Vagina (tissue), 2 donors: ENCODE data around the gene POLA1. TPM values are rescaled to one million over a fixed set of nuclear protein-coding genes. Genes with fewer than 3 reads are reported as not detected.
"Not testable (repeated sequence)": the region's sequence is repeated elsewhere in the genome, so short reads cannot be mapped to it uniquely, and the experiment has no call there.

Experiments used
- DNase-seq, 2 donors: peaks; one replicate each; pipeline ENCODE4 v3.0.0-alpha.2; 2017; ENCODE audit errors: extremely low spot score in 2 of 2
- H3K27ac ChIP-seq: fragments of 200-600 bp; sonication (generic); one replicate; pipeline ENCODE4 v1.5.1; 2019
- H3K27me3 ChIP-seq: fragments of 200-600 bp; sonication (generic); one replicate; pipeline ENCODE4 v1.5.1; 2019
- H3K36me3 ChIP-seq, 2 donors: fragments of 200-600 bp; sonication (generic); one replicate each; pipeline ENCODE4 v1.5.1; 2017 to 2019
- H3K4me1 ChIP-seq: fragments of 200-600 bp; sonication (generic); one replicate; pipeline ENCODE4 v1.5.1; 2019
- H3K4me3 ChIP-seq, 2 donors: fragments of 200-600 bp; sonication (generic); 1 replicate in 1 of 2; 2 replicates in 1 of 2; pipeline ENCODE4 v1.5.1; 2016 to 2019
- H3K9me3 ChIP-seq: fragments of 200-600 bp; sonication (generic); one replicate; pipeline ENCODE4 v1.5.1; 2019
- CTCF ChIP-seq, 3 experiments: fragments of 450-650 bp in 2 of 3; fragments of 200-600 bp in 1 of 3; sonication (generic) in 1 of 3; IDR thresholded peaks; one replicate each; pipeline ENCODE4 v1.5.1; 2017 to 2019; ENCODE audit warnings: antibody characterized with exemption in 3 of 3, mild to moderate bottlenecking in 2 of 3, moderate library complexity in 2 of 3
- POLR2A ChIP-seq, 2 donors: fragments of 450-650 bp; IDR thresholded peaks; one replicate each; pipeline ENCODE4 v1.6.1; 2017; ENCODE audit warnings: antibody characterized with exemption in 2 of 2, mild to moderate bottlenecking in 2 of 2, moderate library complexity in 2 of 2
- POLR2AphosphoS5 ChIP-seq, 2 donors: sonication (generic); formaldehyde crosslinking; IDR thresholded peaks; one replicate each; pipeline ENCODE4 v1.9.0; 2017; ENCODE audit warnings: antibody characterized with exemption in 2 of 2, mild to moderate bottlenecking in 2 of 2, low read depth in 1 of 2; ENCODE audit not compliant: insufficient read depth in 1 of 2
- intact Hi-C: fragments of 100-400 bp; cut with DNase I; formaldehyde crosslinking; loops from one replicate; pipeline ENCODE4 v1.15.1; 2023
- total RNA-seq: library from RNA; depleted of rRNA; stranded (reverse); fragments of >200 nt; gene quantifications from one replicate; pipeline ENCODE4 v1.2.3, GENCODE V29; 2016

POLA1 gene
- total RNA-seq, 1 donor from 2014 or later: 17.2 TPM

- no peak overlapping the region for H3K27ac ChIP-seq
- no peak for DNase-seq
- H3K4me1 ChIP-seq: no peaks in the 10 kb centered on the region
- no peaks in the 10 kb centered on the region for H3K36me3 ChIP-seq
- no peak overlapping the region for H3K4me3 ChIP-seq
- H3K9me3 ChIP-seq: no peaks in the 10 kb centered on the region
- intact Hi-C loops: no loop called here
- no peaks in the 10 kb centered on the region for H3K27me3 ChIP-seq
- no peak for TF ChIP-seq POLR2AphosphoS5 (IDR thresholded peaks at IDR 0.05; ENCODE audit: insufficient read depth in 1 of 2, low read depth in 1 of 2)
- TF ChIP-seq CTCF (IDR thresholded peaks at IDR 0.05): no peak
- no peak for TF ChIP-seq POLR2A (IDR thresholded peaks at IDR 0.05)
Measured at GRCh38 chrX:24790166-24790565, 96.4 kb downstream of the POLA1 start.

- intact Hi-C loops: no loop called here
- TF ChIP-seq CTCF (IDR thresholded peaks at IDR 0.05) (no peak), POLR2AphosphoS5 (IDR thresholded peaks at IDR 0.05; ENCODE audit: insufficient read depth in 1 of 2, low read depth in 1 of 2) (no peak)
- Histone ChIP-seq H3K36me3 (no peaks in the 10 kb centered on the region), H3K9me3 (no peaks in the 10 kb centered on the region), H3K27me3 (no peaks in the 10 kb centered on the region), H3K4me1 (no peaks in the 10 kb centered on the region), H3K27ac (no peak overlapping the region), H3K4me3 (no peak overlapping the region)
- no peak for DNase-seq
Measured at GRCh38 chrX:24796204-24796603, 102.5 kb downstream of the POLA1 start.

- no peak overlapping the region for H3K4me3 ChIP-seq
- H3K9me3 ChIP-seq: no peaks in the 10 kb centered on the region
- H3K36me3 ChIP-seq: no peaks in the 10 kb centered on the region
- TF ChIP-seq CTCF (IDR thresholded peaks at IDR 0.05) (no peak), POLR2A (IDR thresholded peaks at IDR 0.05) (no peak), POLR2AphosphoS5 (IDR thresholded peaks at IDR 0.05; ENCODE audit: insufficient read depth in 1 of 2, low read depth in 1 of 2) (no peak)
- intact Hi-C loops: no loop called here
- no peaks in the 10 kb centered on the region for H3K4me1 ChIP-seq
- no peak for DNase-seq
- H3K27ac ChIP-seq: no peak overlapping the region
- H3K27me3 ChIP-seq: no peaks in the 10 kb centered on the region
Measured at GRCh38 chrX:24799078-24799477, 105.4 kb downstream of the POLA1 start.

- no peak overlapping the region for H3K27ac ChIP-seq
- DNase-seq: no peak
- TF ChIP-seq POLR2AphosphoS5 (IDR thresholded peaks at IDR 0.05; ENCODE audit: insufficient read depth in 1 of 2, low read depth in 1 of 2) (no peak), CTCF (IDR thresholded peaks at IDR 0.05) (no peak), POLR2A (IDR thresholded peaks at IDR 0.05) (no peak)
- H3K4me3 ChIP-seq: no peak overlapping the region
- no peaks in the 10 kb centered on the region for H3K9me3 ChIP-seq
- intact Hi-C loops: no loop called here
- no peaks in the 10 kb centered on the region for H3K4me1 ChIP-seq
- H3K27me3 ChIP-seq: no peaks in the 10 kb centered on the region
- no peaks in the 10 kb centered on the region for H3K36me3 ChIP-seq
Measured at GRCh38 chrX:24799565-24799964, 105.8 kb downstream of the POLA1 start.

GRCh38 chrX:24805201-24805600 lies 111.5 kb downstream of the POLA1 start:
- no peaks in the 10 kb centered on the region for H3K9me3 ChIP-seq
- H3K36me3 ChIP-seq: no peaks in the 10 kb centered on the region
- H3K4me3 ChIP-seq: no peak overlapping the region
- no peak for TF ChIP-seq CTCF (IDR thresholded peaks at IDR 0.05)
- TF ChIP-seq POLR2AphosphoS5 (IDR thresholded peaks at IDR 0.05; ENCODE audit: insufficient read depth in 1 of 2, low read depth in 1 of 2): no peak
- TF ChIP-seq POLR2A (IDR thresholded peaks at IDR 0.05): no peak
- no peaks in the 10 kb centered on the region for H3K4me1 ChIP-seq
- intact Hi-C loops: no loop called here
- DNase-seq: no peak
- no peak overlapping the region for H3K27ac ChIP-seq
- no peaks in the 10 kb centered on the region for H3K27me3 ChIP-seq

- H3K36me3 ChIP-seq, H3K9me3 ChIP-seq, DNase-seq, H3K27me3 ChIP-seq, H3K4me1 ChIP-seq, H3K27ac ChIP-seq, H3K4me3 ChIP-seq, intact Hi-C loops: not testable (repeated sequence)
Measured at GRCh38 chrX:24819807-24820206, 126.1 kb downstream of the POLA1 start.
